ENCODE results near the gene RPH3AL.
"Not testable (repeated sequence)": the region's sequence is repeated elsewhere in the genome, so short reads cannot be mapped to it uniquely, and the experiment has no call there.

The RPH3AL gene

DNA sequence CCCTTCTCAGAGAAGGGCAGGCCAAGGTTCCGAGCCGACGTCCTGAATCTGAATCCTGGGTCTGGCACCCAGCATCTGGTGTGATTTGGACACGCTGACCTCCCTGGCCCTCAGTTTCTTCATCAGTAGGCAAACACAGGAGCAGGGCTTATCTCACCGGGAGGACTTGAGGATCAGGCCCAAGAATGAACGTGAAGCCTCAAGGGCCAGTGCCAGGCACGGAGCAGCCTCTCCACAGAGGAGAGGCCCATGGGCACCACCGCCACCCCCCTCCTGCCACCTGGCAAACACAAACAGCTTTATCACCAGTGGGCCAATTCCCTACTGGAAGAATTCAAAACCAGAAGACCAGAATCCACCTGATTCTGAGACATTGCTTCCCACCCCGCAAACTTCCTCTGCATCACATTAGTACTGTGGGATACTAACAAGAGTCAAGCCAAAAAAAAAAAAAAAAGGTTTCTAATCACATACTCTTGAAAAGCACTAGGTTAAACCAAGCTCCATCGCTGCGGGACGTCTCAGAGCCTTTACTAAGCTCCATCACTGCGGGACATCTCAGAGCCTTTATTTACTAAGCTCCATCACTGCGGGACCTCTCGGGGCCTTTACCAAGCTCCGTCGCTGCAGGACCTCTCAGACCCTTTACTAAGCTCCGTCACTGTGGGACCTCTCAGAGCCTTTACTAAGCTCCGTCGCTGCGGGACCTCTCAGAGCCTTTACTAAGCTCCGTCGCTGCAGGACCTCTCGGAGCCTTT, 103.2 kb downstream of the RPH3AL start:
- H3K36me3 ChIP-seq: peaks cover 33% of the 10 kb centered on the region; the same call in 1 of the 2 replicates
- no peaks in the 10 kb centered on the region for H3K27me3 ChIP-seq
- peaks cover 32% of the 10 kb centered on the region; the same call in 1 of the 2 replicates for H4K20me1 ChIP-seq
- H3K4me3 ChIP-seq: no peak overlapping the region
- H3K9me3 ChIP-seq: no peaks in the 10 kb centered on the region
- no peak overlapping the region for H3K9ac ChIP-seq
- TF ChIP-seq Cebpa-rat (IDR thresholded peaks at IDR 0.05): no peak
- no peak overlapping the region for H3K27ac ChIP-seq
- no peak overlapping the region for H3K4me2 ChIP-seq
- H3K4me1 ChIP-seq: peaks cover 21% of the 10 kb centered on the region

GRCh38 chr17:248337-249235, 104.0 kb downstream of the RPH3AL start:
- H3K27me3 ChIP-seq: no peaks in the 10 kb centered on the region
- peaks cover 21% of the 10 kb centered on the region for H3K4me1 ChIP-seq
- H4K20me1 ChIP-seq: peaks cover 32% of the 10 kb centered on the region; the same call in 1 of the 2 replicates
- peak overlapping the region; percentile 1; the same call in 1 of the 2 replicates for H3K4me2 ChIP-seq
- peaks cover 33% of the 10 kb centered on the region; the same call in 1 of the 2 replicates for H3K36me3 ChIP-seq
- no peak overlapping the region for H3K9ac ChIP-seq
- no peaks in the 10 kb centered on the region for H3K9me3 ChIP-seq
- H3K4me3 ChIP-seq: no peak overlapping the region
- 0 out of 2 replicates have a peak overlapping the region, but pooled peaks have one; percentile 29 for H3K27ac ChIP-seq
- no peak for TF ChIP-seq Cebpa-rat (IDR thresholded peaks at IDR 0.05)

DNA sequence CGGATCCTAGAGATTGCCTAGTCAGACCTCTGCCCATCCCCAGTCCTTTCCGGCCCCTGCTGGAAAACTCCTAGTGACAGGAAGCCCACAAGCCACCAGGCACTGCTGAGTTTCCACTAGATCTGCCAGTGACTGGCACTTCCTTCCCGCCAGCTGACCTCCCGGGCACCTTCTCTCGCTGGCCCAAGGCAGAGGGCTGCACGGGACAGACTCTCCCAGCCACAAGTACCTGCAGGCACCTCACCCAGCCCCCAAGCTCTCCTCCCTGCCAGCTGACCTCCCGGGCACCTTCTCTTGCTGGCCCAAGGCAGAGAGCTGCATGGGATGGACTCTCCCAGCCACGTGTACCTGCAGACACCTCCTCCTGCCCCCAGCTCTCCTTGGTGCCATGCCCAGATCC, 104.8 kb downstream of the RPH3AL start:
- no peak for TF ChIP-seq Cebpa-rat (IDR thresholded peaks at IDR 0.05)
- H3K4me3 ChIP-seq: no peak overlapping the region
- H3K4me1 ChIP-seq: peaks cover 21% of the 10 kb centered on the region
- H3K27ac ChIP-seq: peak overlapping the region; percentile 29; the same call in 1 of the 2 replicates
- no peaks in the 10 kb centered on the region for H3K9me3 ChIP-seq
- peaks cover 32% of the 10 kb centered on the region; the same call in 1 of the 2 replicates for H4K20me1 ChIP-seq
- H3K36me3 ChIP-seq: peaks cover 28% of the 10 kb centered on the region; the same call in 1 of the 2 replicates
- H3K4me2 ChIP-seq: peak overlapping the region; percentile 1
- H3K9ac ChIP-seq: no peak overlapping the region
- H3K27me3 ChIP-seq: no peaks in the 10 kb centered on the region

- H3K27me3 ChIP-seq: no peaks in the 10 kb centered on the region
- no peak overlapping the region for H3K4me2 ChIP-seq
- no peak overlapping the region for H3K4me3 ChIP-seq
- H3K36me3 ChIP-seq: peaks cover 28% of the 10 kb centered on the region; the same call in 1 of the 2 replicates
- H4K20me1 ChIP-seq: peaks cover 32% of the 10 kb centered on the region; the same call in 1 of the 2 replicates
- H3K9ac ChIP-seq: no peak overlapping the region
- peaks cover 21% of the 10 kb centered on the region for H3K4me1 ChIP-seq
- H3K9me3 ChIP-seq: no peaks in the 10 kb centered on the region
- no peak for TF ChIP-seq Cebpa-rat (IDR thresholded peaks at IDR 0.05)
- no peak overlapping the region; the same call in 1 of the 2 replicates for H3K27ac ChIP-seq
Measured at GRCh38 chr17:246851-247421, 105.7 kb downstream of the RPH3AL start.

GRCh38 chr17:246226-246625, 106.4 kb downstream of the RPH3AL start:
- Histone ChIP-seq H3K27me3 (no peaks in the 10 kb centered on the region), H3K27ac (no peak overlapping the region), H3K4me1 (peaks cover 21% of the 10 kb centered on the region), H3K36me3 (peaks cover 28% of the 10 kb centered on the region; the same call in 1 of the 2 replicates), H3K4me2 (no peak overlapping the region), H3K9me3 (no peaks in the 10 kb centered on the region), H3K9ac (no peak overlapping the region), H3K4me3 (no peak overlapping the region), H4K20me1 (peaks cover 26% of the 10 kb centered on the region; the same call in 1 of the 2 replicates)
- no peak for TF ChIP-seq Cebpa-rat (IDR thresholded peaks at IDR 0.05)

DNA sequence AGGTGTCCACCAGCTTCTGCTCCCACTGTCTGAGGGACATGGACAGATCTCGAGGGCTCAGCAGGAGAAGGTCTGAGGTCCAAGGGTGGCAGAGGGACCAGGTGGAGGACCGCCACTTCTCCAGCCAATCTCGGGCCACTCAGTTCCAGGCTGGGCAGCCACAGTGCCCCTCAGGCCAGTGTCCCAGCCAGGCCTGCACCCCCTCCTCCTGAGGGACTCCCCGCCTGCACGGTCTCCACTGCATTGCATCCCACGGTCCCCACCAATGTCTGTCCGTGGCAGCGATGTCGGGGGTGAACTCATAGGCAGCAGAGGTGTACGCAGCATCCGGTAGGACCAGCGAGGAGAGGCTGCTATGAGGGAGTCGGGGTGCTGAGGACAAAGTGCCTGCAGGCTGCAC, 107.0 kb downstream of the RPH3AL start:
- Histone ChIP-seq H3K9ac (no peak overlapping the region), H3K9me3 (no peaks in the 10 kb centered on the region), H3K36me3 (peaks cover 28% of the 10 kb centered on the region; the same call in 1 of the 2 replicates), H3K4me2 (no peak overlapping the region), H4K20me1 (peaks cover 20% of the 10 kb centered on the region; the same call in 1 of the 2 replicates), H3K27me3 (no peaks in the 10 kb centered on the region), H3K4me1 (peaks cover 21% of the 10 kb centered on the region), H3K27ac (no peak overlapping the region), H3K4me3 (no peak overlapping the region)
- TF ChIP-seq Cebpa-rat (IDR thresholded peaks at IDR 0.05): no peak

DNA sequence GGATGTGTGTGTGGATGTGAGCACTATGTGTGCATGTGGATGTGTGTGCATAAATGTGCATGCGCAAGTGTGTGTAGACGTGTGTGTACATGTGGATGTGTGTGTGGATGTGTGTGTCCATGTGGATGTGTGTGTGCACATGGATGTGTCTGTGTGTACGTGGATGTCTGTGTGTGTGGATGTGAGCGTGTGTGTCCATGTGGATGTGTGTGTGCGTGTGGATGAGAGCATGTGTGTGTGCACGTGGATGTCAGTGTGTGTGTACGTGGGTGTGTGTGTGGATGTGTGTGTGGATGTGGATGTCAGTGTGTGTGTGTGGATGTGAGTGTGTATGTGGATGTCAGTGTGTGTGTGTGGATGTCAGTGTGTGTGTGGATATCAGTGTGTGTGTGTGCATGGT, 107.6 kb downstream of the RPH3AL start:
- H3K9ac ChIP-seq: no peak overlapping the region
- H3K4me1 ChIP-seq: peaks cover 21% of the 10 kb centered on the region
- H3K4me3 ChIP-seq: no peak overlapping the region
- H3K4me2 ChIP-seq: no peak overlapping the region
- no peak for TF ChIP-seq Cebpa-rat (IDR thresholded peaks at IDR 0.05)
- H3K27ac ChIP-seq: no peak overlapping the region
- H3K36me3 ChIP-seq: peaks cover 28% of the 10 kb centered on the region; the same call in 1 of the 2 replicates
- H3K9me3 ChIP-seq: no peaks in the 10 kb centered on the region
- no peaks in the 10 kb centered on the region for H3K27me3 ChIP-seq
- H4K20me1 ChIP-seq: peaks cover 20% of the 10 kb centered on the region; the same call in 1 of the 2 replicates

GRCh38 chr17:243924-244323, 108.7 kb downstream of the RPH3AL start:
- H4K20me1 ChIP-seq: peaks cover 12% of the 10 kb centered on the region; the same call in 1 of the 2 replicates
- not testable (repeated sequence) for H3K27me3 ChIP-seq, H3K4me3 ChIP-seq, H3K27ac ChIP-seq, H3K4me2 ChIP-seq, H3K9ac ChIP-seq, H3K9me3 ChIP-seq
- H3K4me1 ChIP-seq: peaks cover 29% of the 10 kb centered on the region
- H3K36me3 ChIP-seq: peaks cover 28% of the 10 kb centered on the region; the same call in 1 of the 2 replicates

DNA sequence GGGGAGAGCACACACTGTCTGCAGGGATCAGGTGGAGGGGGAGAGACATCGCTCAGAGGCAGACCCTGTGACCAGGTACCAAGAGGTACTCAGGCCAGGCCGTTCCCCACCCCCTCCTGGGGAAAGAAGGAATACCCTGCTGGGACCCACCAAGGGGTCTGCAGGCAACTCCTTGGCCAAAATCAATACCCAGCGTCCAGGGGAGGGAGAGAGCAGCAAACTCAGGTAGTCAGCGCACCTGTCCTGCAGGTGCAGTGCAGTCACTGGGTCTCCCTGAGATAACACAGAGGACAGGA, 113.7 kb downstream of the RPH3AL start:
- no peak for TF ChIP-seq Cebpa-rat (IDR thresholded peaks at IDR 0.05)
- Histone ChIP-seq H3K4me2 (peak overlapping the region; percentile 72), H4K20me1 (no peaks in the 10 kb centered on the region), H3K9me3 (no peaks in the 10 kb centered on the region), H3K27me3 (no peaks in the 10 kb centered on the region), H3K4me1 (peaks cover 58% of the 10 kb centered on the region), H3K4me3 (no peak overlapping the region), H3K9ac (no peak overlapping the region), H3K36me3 (no peaks in the 10 kb centered on the region), H3K27ac (peak overlapping the region; percentile 78; the same call in 1 of the 2 replicates)

Measured in BLaER1 (cell line).